Left lung (tissue), 10 donors: ENCODE measurements around the gene MOB4. TPM values are rescaled to one million over a fixed set of nuclear protein-coding genes. Genes with fewer than 3 reads are reported as not detected.
"Not testable (repeated sequence)": the region's sequence is repeated elsewhere in the genome, so short reads cannot be mapped to it uniquely, and the experiment has no call there.

Experiments
- ATAC-seq: fragments of 200-7000 bp; cut with Tn5 transposase; one replicate; pipeline ENCODE4 v1.9.1; 2020; ENCODE audit warnings: moderate library complexity
- DNase-seq, 4 donors: peaks; one replicate each; pipeline ENCODE4 v3.0.0-alpha.2; 2013 to 2020
- H3K27ac ChIP-seq, 2 donors: fragments of 200-600 bp; sonication (generic) in 1 of 2; one replicate each; pipeline versions ENCODE4 v1.5.0 to v1.8.0; 2020 to 2021
- H3K27me3 ChIP-seq, 2 donors: fragments of 200-600 bp; sonication (generic) in 1 of 2; one replicate each; pipeline versions ENCODE4 v1.5.0 to v1.8.0; 2020 to 2021
- H3K36me3 ChIP-seq, 2 donors: fragments of 200-600 bp; sonication (generic) in 1 of 2; one replicate each; pipeline versions ENCODE4 v1.5.0 to v1.8.0; 2020 to 2021
- H3K4me1 ChIP-seq, 2 donors: fragments of 200-600 bp; one replicate each; pipeline ENCODE4 v1.8.0; 2021
- H3K4me3 ChIP-seq, 2 donors: fragments of 200-600 bp; sonication (generic) in 1 of 2; one replicate each; pipeline versions ENCODE4 v1.5.0 to v1.8.0; 2020 to 2021; ENCODE audit warnings: mild to moderate bottlenecking in 1 of 2
- H3K9me3 ChIP-seq, 2 donors: fragments of 200-600 bp; sonication (generic) in 1 of 2; one replicate each; pipeline versions ENCODE4 v1.5.0 to v1.8.0; 2020 to 2021
- intact Hi-C, 2 donors: fragments of 100-400 bp; cut with DNase I; formaldehyde crosslinking; loops; one replicate each; pipeline versions ENCODE4 v1.11.2 to v1.14.2; 2022
- polyA plus RNA-seq, 6 donors: library from polyadenylated mRNA; unstranded; fragments of 120-200 nt; gene quantifications; one replicate each; pipeline ENCODE4 v1.2.1, GENCODE V29; 2013; ENCODE audit not compliant: insufficient read length in 6 of 6
- total RNA-seq, 2 donors: library from RNA; stranded (reverse); fragmentation: NEBNext Ultra II Directional; extraction: Animal tissue kit (Norgen Biotek cat#: 25700); gene quantifications; one replicate each; pipeline ENCODE4 v1.2.1, GENCODE V29; 2021
- TF ChIP-seq, protein P1 (sequence below), 2 donors: fragments of 200-600 bp; sonication (generic) in 1 of 2; IDR thresholded peaks; one replicate each; pipeline versions ENCODE4 v1.5.0 to v1.8.0; 2021; ENCODE audit warnings: antibody characterized with exemption in 2 of 2
- donor health status: DM: no; HTN: yes; CAD: no.
- donor health status: DM: no; HTN: no; CAD: no.

MOB4 gene
- total and polyA plus RNA-seq, 8 donors = 23.0 to 54.2 (median 45.2) TPM

DNA sequence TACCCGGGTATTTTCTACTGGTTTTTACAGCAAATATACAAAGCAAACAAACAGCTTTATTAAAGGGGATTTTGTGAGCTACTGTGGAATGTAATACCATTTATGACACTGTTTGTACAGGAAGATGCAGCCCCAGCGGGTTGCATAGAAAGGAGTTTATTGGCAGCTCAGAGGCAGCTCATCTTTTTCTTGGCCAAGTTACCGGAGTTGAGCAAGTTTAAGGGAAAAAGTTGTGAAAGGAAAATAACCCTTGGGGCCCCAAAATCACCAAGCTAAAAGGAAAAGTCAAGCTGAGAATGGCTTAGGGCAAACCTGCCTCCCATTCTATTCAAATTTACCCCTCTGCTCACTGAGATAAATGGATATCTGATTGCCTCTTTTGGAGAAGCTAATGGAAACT, 60.8 kb downstream of the MOB4 start:
- Histone ChIP-seq H3K4me1 (no peaks in the 10 kb centered on the region), H3K27me3 (no peaks in the 10 kb centered on the region), H3K4me3 (no peak overlapping the region), H3K36me3 (peaks cover 0 to 7% of the 10 kb centered on the region in 2 donors), H3K9me3 (peaks cover 0 to 18% of the 10 kb centered on the region in 2 donors), H3K27ac (no peak overlapping the region)
- peak; percentile 40 for ATAC-seq
- peak in 2 of 4 donors; percentile 29 to 36 for DNase-seq
- TF ChIP-seq, protein P1, sequence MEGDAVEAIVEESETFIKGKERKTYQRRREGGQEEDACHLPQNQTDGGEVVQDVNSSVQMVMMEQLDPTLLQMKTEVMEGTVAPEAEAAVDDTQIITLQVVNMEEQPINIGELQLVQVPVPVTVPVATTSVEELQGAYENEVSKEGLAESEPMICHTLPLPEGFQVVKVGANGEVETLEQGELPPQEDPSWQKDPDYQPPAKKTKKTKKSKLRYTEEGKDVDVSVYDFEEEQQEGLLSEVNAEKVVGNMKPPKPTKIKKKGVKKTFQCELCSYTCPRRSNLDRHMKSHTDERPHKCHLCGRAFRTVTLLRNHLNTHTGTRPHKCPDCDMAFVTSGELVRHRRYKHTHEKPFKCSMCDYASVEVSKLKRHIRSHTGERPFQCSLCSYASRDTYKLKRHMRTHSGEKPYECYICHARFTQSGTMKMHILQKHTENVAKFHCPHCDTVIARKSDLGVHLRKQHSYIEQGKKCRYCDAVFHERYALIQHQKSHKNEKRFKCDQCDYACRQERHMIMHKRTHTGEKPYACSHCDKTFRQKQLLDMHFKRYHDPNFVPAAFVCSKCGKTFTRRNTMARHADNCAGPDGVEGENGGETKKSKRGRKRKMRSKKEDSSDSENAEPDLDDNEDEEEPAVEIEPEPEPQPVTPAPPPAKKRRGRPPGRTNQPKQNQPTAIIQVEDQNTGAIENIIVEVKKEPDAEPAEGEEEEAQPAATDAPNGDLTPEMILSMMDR (IDR thresholded peaks at IDR 0.05) = no peak
- intact Hi-C loops = no loop called here

DNA sequence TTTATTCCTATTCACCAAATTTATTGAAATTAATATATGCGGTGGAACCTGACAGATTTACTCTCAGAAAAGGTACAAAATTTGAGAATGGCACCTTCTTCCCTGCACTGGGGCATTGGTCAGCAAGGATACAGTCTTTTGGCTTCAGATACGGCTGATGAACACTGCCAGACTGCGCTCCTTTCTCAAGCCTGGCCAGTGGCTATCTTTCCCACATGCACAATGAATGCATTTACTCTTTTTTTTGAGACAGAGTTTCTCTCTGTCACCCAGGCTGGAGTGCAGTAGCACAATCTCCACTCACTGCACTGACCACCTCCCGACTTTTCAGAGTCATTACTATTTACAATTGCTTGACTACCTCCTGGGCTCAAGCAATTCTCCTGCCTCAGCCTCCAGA, 61.6 kb downstream of the MOB4 start:
- Histone ChIP-seq H3K27ac (no peak overlapping the region), H3K9me3 (peaks cover 0 to 17% of the 10 kb centered on the region in 2 donors), H3K4me1 (no peaks in the 10 kb centered on the region), H3K4me3 (no peak overlapping the region), H3K27me3 (no peaks in the 10 kb centered on the region), H3K36me3 (peaks cover 0 to 4% of the 10 kb centered on the region in 2 donors)
- intact Hi-C loops = no loop called here
- ATAC-seq (no peak), DNase-seq (no peak)
- TF ChIP-seq, protein P1 (IDR thresholded peaks at IDR 0.05) = no peak

DNA sequence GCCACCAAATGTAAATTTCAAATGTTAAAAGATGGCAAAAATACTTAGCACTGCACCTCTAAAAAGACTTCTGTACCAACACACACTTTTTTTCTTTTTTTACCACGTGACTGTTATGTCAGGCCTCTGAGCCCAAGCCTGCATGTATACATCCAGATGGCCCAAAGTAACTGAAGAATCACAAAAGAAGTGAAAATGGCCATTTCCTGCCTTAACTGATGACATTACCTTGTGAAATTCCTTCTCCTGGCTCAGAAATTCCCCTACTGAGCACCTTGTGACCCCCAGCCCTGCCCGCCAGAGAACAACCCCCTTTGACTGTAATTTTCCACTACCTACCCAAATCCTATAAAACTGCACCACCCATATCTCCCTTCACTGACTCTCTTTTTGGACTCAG, 62.4 kb downstream of the MOB4 start:
- H3K4me3 ChIP-seq, ATAC-seq, H3K4me1 ChIP-seq, H3K27me3 ChIP-seq, H3K27ac ChIP-seq, intact Hi-C loops, H3K36me3 ChIP-seq, DNase-seq: not testable (repeated sequence)
- H3K9me3 ChIP-seq = peaks cover 0 to 11% of the 10 kb centered on the region in 2 donors

DNA sequence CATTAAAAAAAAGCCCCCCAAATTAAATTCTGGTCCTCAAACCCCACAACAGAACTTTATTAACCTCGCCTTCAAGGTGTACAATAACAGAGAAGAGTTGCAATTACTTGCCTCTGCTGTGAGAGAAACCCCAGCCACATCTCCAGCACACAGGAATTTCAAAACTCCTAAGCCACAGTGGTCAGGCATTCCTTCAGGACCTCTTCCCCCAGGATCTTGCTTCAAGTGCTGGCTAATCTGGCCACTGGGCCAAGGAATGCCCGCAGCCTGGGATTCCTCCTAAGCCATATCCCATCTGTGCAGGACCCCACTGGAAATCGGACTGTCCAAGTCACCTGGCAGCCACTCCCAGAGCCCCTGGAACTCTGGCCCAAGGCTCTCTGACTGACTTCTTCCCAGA, 64.3 kb downstream of the MOB4 start:
- H3K9me3 ChIP-seq, H3K27ac ChIP-seq, ATAC-seq, H3K36me3 ChIP-seq, H3K27me3 ChIP-seq, H3K4me3 ChIP-seq, DNase-seq, intact Hi-C loops, H3K4me1 ChIP-seq: not testable (repeated sequence)

DNA sequence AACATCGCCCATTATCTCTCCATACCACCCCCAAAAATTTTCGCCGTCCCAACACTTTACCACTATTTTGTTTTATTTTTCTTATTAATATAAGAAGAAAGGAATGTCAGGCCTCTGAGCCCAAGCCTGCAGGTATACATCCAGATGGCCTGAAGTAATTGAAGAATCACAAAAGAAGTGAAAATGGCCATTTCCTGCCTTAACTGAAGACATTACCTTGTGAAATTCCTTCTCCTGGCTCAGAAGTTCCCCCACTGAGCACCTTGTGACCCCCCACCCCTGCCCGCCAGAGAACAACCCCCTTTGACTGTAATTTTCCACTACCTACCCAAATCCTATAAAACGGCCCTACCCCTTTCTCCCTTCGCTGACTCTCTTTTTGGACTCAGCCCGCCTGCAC, 71.4 kb downstream of the MOB4 start:
- intact Hi-C loops, H3K27ac ChIP-seq, H3K27me3 ChIP-seq, H3K4me3 ChIP-seq, DNase-seq, H3K4me1 ChIP-seq, H3K36me3 ChIP-seq, ATAC-seq, H3K9me3 ChIP-seq: not testable (repeated sequence)

DNA sequence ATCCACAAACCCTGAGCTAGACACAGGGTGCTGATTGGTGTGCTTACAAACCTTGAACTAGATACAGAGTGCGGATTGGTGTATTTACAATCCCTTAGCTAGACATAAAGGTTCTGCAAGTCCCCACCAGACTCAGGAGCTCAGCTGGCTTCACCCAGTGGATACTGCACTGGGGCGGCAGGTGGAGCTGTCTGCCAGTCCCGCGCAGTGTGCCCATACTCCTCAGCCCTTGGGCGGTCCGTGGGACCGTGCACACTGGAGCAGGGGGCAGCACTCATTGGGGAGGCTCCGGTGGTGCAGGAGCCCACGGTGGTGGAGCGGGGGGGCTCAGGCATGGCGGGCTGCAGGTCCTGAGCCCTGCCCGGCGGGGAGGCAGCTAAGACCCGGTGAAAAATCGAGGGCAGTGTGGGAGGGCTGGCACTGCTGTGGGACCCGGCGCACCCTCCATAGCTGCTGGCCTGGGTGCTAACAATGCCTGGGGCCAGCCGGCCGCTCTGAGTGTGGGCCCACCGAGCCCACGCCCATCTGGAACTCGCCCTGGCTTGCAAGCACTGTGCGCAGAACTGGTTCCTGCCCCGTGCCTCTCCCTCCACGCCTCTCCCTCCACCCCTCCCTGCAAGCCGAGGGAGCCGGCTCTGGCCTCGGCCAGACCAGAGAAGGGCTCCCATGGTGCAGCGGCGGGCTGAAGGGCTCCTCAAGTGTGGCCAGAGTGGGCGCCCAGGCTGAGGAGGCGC, 75.6 kb downstream of the MOB4 start:
- ATAC-seq (no peak), DNase-seq (no peak)
- no peak overlapping the region for H3K27ac ChIP-seq

More for the DNA sequence above, 75.6 kb downstream of the MOB4 start:
- H3K27me3 ChIP-seq = no peaks in the 10 kb centered on the region
- no peaks in the 10 kb centered on the region for H3K36me3 ChIP-seq
- intact Hi-C loops = no loop called here
- H3K9me3 ChIP-seq = no peaks in the 10 kb centered on the region
- H3K4me1 ChIP-seq = no peaks in the 10 kb centered on the region
- TF ChIP-seq, protein P1 (IDR thresholded peaks at IDR 0.05) = no peak
- H3K4me3 ChIP-seq = no peak overlapping the region
